ENCODE measurements around the gene NUDT16L1. TPM values are rescaled to one million over a fixed set of nuclear protein-coding genes. Genes with fewer than 3 reads are reported as not detected.

NUDT16L1 gene
- total RNA-seq, 4 donors from 2014 or later = 7.4 to 10.2 (median 8.8) TPM

DNA sequence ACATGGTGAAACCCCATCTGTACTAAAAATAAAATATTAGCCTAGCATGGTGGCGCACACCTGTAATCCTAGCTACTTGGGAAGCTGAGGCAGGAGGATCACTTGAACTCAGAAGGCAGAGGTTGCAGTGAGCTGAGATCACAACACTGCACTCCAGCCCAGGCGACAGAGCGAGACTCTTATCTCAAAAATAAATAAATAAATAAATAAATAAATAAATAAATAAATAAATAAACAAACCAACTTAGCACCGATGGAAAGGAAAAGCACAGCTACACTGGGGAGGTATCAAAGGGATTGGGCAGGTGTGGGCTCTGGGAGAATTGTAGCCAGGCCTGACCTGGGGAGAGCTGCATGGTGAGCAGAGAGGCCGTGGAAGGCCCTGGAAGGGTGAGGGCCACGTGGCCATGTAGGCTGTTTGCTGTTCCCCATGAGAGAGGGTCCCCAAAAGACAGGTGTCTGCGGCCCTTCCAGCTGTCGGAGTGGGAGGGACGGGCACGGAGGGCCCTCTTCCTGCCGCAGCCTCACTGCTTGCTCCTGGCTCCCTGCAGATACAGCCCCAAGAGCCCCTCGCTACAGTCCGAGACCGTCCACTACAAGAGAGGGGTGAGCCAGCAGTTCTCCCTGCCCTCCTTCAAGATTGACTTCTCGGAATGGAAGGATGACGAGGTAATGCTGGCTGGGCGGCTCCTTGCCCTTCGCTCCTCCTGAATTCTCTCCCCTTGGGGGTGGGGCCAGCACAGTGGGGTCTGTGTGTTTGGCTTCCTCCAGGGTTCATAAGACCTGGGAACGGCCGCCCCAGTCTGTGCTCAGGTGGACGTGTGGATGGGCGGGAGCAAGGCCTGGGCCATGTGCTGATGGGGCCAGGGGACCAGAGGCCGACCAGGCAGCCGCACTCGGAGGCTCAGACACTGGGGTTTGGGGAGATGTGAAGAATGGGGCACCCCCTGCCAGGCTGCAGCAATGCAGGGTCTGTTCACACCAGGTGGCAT lies 36.4 kb upstream of the NUDT16L1 start:
- peaks cover 0 to 58% of the 10 kb centered on the region in 2 donors for H3K36me3 ChIP-seq
- no peaks in the 10 kb centered on the region for H3K4me1 ChIP-seq
- no peak for ATAC-seq
- TF ChIP-seq, protein P1, sequence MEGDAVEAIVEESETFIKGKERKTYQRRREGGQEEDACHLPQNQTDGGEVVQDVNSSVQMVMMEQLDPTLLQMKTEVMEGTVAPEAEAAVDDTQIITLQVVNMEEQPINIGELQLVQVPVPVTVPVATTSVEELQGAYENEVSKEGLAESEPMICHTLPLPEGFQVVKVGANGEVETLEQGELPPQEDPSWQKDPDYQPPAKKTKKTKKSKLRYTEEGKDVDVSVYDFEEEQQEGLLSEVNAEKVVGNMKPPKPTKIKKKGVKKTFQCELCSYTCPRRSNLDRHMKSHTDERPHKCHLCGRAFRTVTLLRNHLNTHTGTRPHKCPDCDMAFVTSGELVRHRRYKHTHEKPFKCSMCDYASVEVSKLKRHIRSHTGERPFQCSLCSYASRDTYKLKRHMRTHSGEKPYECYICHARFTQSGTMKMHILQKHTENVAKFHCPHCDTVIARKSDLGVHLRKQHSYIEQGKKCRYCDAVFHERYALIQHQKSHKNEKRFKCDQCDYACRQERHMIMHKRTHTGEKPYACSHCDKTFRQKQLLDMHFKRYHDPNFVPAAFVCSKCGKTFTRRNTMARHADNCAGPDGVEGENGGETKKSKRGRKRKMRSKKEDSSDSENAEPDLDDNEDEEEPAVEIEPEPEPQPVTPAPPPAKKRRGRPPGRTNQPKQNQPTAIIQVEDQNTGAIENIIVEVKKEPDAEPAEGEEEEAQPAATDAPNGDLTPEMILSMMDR (IDR thresholded peaks at IDR 0.05 in 4 of 5, conservative IDR thresholded peaks at IDR 0.05 in 1 of 5) = no peak
- TF ChIP-seq POLR2A (IDR thresholded peaks at IDR 0.05) = no peak
- in situ Hi-C loops (cut with MboI; ENCODE audit: low sequenced_read_pairs in 4 of 4) = no loop called here
- H3K9me3 ChIP-seq = no peaks in the 10 kb centered on the region
- intact Hi-C loops (cut with DNase I; ENCODE audit: low total_unique reads) = no loop called here
- no peak for DNase-seq
- no peak overlapping the region for H3K27ac ChIP-seq
- H3K27me3 ChIP-seq = no peaks in the 10 kb centered on the region
- no peak overlapping the region for H3K4me3 ChIP-seq

DNA sequence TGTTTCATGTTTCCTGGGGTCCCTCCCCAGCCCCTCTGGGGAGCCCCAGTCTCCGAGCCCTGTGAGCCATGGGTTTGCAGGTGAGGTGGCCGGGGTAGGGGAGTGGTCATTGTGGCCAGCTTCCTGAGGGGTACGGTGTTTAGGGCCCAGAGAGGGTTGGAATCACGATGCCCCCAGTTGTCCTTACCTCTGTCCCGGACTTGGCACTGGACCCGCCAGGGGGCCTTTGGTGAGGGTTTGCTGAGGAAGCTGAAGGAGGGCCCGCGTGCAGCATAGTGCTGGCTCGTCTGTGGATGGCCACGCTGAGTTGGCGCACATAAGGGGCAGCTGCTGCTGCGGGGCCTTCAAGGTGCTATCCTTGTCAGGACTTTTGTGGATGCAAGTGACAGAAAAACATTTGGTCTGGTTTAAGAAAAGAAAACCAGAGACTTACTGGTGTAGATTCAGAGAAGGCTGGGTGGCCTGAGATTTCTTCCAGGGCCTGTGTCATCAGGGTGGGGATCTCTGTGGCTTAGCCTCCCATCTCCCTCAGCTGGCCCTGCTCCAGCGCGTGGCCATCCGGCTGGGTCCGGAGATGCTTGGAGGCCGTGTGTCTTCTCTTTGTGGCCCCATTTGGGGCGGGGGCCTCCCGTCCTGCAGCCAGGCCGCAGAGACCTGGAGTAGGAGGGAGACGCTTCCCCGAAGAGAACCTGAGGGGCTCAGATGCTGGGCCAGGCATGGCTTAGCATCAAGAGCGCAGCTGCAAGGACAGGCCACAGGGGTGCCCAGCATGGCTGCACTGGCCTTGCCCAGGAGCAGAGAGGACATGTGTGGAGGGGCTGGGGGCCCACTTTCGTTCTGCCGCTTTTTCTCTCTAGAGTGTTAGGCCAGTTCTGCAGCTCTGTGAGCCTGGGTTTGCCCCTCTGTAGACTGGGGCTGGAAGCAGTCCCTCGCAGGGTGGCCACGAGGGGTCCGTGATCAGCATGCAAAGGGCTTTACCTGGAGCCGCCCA lies 33.7 kb upstream of the NUDT16L1 start:
- TF ChIP-seq POLR2A (IDR thresholded peaks at IDR 0.05) = no peak
- TF ChIP-seq, protein P1 (IDR thresholded peaks at IDR 0.05 in 4 of 5, conservative IDR thresholded peaks at IDR 0.05 in 1 of 5) = no peak
- Histone ChIP-seq H3K36me3 (peaks cover 0 to 35% of the 10 kb centered on the region in 2 donors), H3K27ac (no peak overlapping the region), H3K27me3 (no peaks in the 10 kb centered on the region), H3K4me1 (peaks cover 5 to 11% of the 10 kb centered on the region in 2 donors), H3K4me3 (no peak overlapping the region), H3K9me3 (no peaks in the 10 kb centered on the region)
- in situ Hi-C loops (cut with MboI; ENCODE audit: low sequenced_read_pairs in 4 of 4) (no loop called here), intact Hi-C loops (cut with DNase I; ENCODE audit: low total_unique reads) (no loop called here)
- ATAC-seq (no peak), DNase-seq (no peak)

DNA sequence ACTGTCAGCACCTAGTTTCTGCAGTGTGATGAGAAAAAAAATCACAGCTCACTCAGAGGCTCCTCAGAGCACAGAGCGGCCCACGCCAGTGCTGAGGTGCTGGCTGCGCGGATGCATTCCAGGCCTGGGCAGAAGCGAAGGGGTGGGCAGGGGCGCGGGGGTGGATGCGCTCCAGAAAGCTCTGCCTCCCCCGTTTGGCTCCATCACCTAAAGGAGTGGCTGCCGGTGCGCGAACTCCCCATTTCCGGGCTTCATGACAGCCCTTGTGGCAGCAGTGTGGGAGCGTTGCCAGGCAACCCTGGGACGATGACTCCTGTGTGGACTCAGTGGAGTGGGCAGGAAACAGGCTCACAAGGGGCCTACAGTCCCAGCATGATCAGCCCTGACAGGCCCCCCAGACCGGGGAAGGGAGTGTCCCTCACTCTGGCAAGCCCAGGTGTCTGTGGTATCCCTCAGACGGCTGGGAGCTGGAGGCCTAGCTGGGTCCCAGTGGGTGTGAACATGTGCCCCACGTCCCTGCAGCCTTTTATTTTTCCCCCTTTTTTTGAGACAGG lies 32.8 kb upstream of the NUDT16L1 start:
- intact Hi-C loops (cut with DNase I; ENCODE audit: low total_unique reads) (no loop called here), in situ Hi-C loops (cut with MboI; ENCODE audit: low sequenced_read_pairs in 4 of 4) (no loop called here)
- TF ChIP-seq, protein P1 (IDR thresholded peaks at IDR 0.05 in 4 of 5, conservative IDR thresholded peaks at IDR 0.05 in 1 of 5) = no peak
- TF ChIP-seq POLR2A (IDR thresholded peaks at IDR 0.05) = no peak
- DNase-seq (no peak), ATAC-seq (no peak)
- no peak overlapping the region for H3K4me3 ChIP-seq
- no peak overlapping the region for H3K27ac ChIP-seq
- no peaks in the 10 kb centered on the region for H3K27me3 ChIP-seq
- H3K36me3 ChIP-seq = peaks cover 0 to 27% of the 10 kb centered on the region in 2 donors
- H3K9me3 ChIP-seq = no peaks in the 10 kb centered on the region
- peaks cover 5 to 11% of the 10 kb centered on the region in 2 donors for H3K4me1 ChIP-seq

DNA sequence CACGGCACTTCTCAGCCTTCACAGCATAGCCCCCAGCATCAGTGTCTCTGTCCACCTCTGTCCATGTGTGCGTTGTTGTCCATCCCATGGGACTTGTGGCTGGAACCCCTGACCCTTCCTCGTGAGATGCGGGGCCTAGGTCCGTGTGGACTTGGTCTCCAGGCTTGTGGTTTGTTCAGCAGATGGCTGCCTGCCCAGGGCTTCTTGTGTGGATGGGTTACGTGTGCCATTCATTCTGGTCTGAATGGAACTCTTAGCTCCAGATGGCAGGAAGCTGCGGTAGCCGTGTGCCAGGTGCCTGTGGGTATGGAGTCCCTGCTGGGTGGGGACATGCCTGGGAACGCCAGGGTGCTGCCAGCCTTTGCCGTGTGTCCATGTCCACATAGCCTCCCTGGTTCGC lies 31.7 kb upstream of the NUDT16L1 start:
- in situ Hi-C loops (cut with MboI; ENCODE audit: low sequenced_read_pairs in 4 of 4) (no loop called here), intact Hi-C loops (cut with DNase I; ENCODE audit: low total_unique reads) (no loop called here)
- H3K27me3 ChIP-seq = no peaks in the 10 kb centered on the region
- H3K9me3 ChIP-seq = no peaks in the 10 kb centered on the region
- no peak overlapping the region for H3K4me3 ChIP-seq
- ATAC-seq = no peak
- H3K36me3 ChIP-seq = peaks cover 0 to 23% of the 10 kb centered on the region in 2 donors
- TF ChIP-seq POLR2A (IDR thresholded peaks at IDR 0.05) = no peak
- TF ChIP-seq, protein P1 (IDR thresholded peaks at IDR 0.05 in 4 of 5, conservative IDR thresholded peaks at IDR 0.05 in 1 of 5) = no peak
- H3K27ac ChIP-seq = no peak overlapping the region
- H3K4me1 ChIP-seq = peaks cover 5 to 11% of the 10 kb centered on the region in 2 donors
- no peak for DNase-seq
